GM21390 (cell line): ENCODE results near the gene FSTL4.
"Not testable (repeated sequence)": the region's sequence is repeated elsewhere in the genome, so short reads cannot be mapped to it uniquely, and the experiment has no call there.

Experiments
- ATAC-seq: cut with Tn5 transposase; IDR thresholded peaks from one replicate; pipeline ENCODE4 v1.9.1; 2021; ENCODE audit not compliant: unreplicated experiment

FSTL4 gene

DNA sequence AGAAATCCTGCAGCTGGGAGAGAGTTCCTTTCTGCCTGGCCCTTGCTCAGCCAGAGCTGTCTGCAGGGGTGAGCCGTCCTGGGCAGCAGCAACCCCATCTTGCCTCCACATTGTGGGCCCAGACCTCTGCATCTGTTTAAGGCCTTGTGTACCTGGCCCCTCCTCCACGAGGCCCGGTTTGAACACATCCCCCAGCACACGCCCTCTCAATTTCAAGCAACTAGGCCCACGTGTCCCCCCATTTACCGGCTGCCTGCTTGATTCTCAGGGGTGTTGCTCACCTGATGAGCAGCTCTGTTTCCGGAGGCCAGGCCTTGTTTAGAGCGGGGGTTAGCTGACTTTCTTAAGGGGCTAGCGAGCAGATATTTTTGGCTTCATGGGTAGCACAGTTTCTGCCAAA lies 378.7 kb downstream of the FSTL4 start:
- no peak for ATAC-seq

DNA sequence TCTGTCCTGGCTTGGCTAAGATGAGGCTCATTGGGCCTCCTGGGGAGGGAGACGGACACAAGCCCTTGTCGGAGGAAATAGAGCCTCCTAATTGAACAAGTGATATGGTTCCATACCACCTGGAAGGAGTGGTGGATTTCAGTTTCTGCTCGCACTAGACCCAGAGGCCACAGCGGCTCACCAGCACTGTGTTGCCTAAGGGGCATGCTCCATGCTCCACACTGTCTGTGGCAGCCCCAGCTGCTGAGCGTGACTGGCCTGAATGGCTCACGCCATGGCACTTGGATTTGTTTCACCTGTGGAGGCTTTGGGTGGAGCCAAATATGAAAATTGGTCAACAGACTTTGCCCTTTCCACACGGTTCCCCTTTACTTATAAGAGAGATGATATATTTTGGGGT lies 379.4 kb downstream of the FSTL4 start:
- no peak for ATAC-seq

GRCh38 chr5:133232435-133232834 lies 379.9 kb downstream of the FSTL4 start:
- no peak for ATAC-seq

GRCh38 chr5:133232011-133232410 lies 380.3 kb downstream of the FSTL4 start:
- no peak for ATAC-seq

DNA sequence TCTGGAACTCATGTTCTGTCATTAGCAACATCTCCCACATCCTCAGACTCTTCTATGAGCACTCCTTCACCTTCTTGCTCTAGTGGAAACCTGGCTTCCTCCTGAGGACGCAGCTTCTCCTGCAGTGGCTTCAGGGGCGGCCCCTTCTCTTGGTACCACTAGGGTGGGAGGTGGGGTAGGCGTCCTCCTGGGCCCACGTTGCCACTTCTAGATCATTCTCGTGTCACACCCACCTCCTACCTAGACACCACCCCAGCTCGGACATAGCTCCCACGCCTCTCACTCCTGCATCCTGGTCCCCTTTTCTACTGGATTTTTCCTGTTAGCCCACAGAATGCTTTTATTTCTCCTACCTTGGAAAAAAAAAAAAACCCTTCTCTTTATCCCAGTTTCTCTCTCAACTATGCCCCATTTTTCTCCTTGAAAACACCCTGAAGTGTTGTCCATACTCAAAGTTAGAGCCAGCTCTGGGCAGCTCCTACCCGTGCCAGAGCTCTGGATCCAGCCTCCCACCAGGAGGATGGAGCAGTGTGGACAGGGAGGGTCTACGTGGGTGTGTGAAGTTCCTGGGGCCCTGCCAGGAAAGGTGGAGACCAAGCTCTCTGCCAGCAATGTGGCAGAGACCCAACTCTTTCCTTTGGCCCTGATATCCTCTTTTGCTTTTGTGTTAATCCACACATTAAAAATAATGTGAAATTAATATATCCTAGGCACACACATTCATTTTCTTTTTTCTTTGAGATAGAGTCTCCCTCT lies 381.3 kb downstream of the FSTL4 start:
- ATAC-seq: no peak

- no peak for ATAC-seq
These were observed 382.2 kb downstream of the FSTL4 start for GRCh38 chr5:133229931-133230664.

- no peak for ATAC-seq
These were observed 384.0 kb downstream of the FSTL4 start for GRCh38 chr5:133228316-133228715.

DNA sequence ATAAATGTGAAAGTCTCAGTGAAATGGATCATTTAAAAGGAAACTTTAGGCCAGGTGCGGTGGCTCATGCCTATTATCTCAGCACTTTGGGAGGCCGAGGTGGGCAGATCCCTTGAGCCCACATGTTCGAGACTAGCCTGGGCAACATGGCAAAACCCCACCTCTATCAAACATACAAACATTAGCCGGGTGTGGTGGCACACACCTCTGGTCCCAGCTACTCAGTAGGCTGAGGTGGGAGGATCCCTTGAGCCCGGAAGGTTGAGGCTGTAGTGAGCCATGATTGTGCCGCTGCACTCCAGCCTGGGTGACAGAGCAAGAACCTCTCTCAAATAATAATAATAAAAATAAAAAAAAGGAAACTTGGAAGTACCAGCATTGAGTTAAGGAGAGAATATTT lies 384.4 kb downstream of the FSTL4 start:
- ATAC-seq: no peak

DNA sequence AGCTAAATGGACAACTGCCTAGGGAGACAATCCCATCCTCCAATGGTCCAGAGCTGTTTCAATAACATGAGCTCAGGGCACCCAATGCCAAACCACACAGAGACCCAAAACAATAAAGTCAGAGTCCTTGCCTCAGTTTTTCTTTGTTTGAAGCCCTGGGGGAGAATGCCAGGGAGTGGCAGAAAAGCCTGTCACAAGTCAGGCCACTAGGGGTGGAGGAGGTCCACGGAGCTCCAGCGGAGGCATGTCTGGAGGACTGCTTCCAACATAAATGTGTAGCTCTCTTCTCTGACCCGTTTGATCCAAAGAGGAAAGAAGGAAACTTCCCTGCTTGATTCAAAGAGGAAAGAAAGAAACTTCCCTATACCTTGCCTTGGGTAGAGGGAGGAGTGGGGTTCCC lies 385.3 kb downstream of the FSTL4 start:
- no peak for ATAC-seq

- no peak for ATAC-seq
These were observed 386.2 kb downstream of the FSTL4 start for GRCh38 chr5:133226186-133226585.

GRCh38 chr5:133225671-133226152 lies 386.6 kb downstream of the FSTL4 start:
- ATAC-seq: no peak

- ATAC-seq: no peak
These were observed 389.4 kb downstream of the FSTL4 start for GRCh38 chr5:133222979-133223378.

- ATAC-seq: no peak
These were observed 389.8 kb downstream of the FSTL4 start for GRCh38 chr5:133222521-133222920.

- ATAC-seq: no peak
These were observed 390.3 kb downstream of the FSTL4 start for GRCh38 chr5:133222040-133222439.

DNA sequence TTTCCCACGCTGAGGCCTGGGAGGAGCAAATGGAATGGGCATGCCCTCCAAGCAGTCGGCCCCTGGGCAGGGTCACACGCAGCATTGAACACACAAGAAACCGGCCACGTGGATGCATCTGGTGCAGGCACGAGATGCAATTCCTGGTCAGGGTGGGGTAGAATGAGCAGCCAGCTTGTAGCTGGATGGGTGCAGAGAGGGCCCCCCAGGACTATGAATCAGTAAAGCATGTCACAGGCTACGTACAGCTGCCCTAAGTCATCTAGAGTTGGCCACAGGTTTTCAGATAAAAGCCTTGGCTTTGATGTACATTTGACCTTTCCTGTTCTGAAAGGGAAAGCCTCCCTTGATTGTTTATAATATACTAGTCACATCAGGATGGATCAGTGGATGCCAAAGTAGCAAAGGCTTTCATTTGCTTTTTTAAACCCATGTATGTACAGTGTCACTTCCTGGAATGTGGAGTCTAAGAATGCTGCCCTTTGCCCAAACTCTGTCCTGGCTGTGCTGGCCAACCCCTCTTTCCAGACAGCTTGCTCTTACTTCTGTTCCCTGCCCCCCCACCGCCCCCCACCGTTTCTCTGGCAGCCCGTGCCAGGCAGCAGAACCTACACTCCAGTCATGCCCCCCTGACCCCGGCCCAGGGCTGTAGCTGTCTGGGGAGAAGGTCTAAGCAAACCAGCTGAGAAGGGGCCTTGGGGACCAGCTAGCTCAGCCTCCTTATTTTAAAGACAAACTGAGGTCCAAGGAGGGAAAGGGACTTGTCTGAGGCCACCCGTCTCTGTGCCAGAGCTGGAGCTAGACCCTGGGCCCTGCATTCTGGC lies 391.3 kb downstream of the FSTL4 start:
- no peak for ATAC-seq

- no peak for ATAC-seq
These were observed 393.0 kb downstream of the FSTL4 start for GRCh38 chr5:133219296-133219695.

- not testable (repeated sequence) for ATAC-seq
These were observed 396.2 kb downstream of the FSTL4 start for GRCh38 chr5:133216138-133216537.

DNA sequence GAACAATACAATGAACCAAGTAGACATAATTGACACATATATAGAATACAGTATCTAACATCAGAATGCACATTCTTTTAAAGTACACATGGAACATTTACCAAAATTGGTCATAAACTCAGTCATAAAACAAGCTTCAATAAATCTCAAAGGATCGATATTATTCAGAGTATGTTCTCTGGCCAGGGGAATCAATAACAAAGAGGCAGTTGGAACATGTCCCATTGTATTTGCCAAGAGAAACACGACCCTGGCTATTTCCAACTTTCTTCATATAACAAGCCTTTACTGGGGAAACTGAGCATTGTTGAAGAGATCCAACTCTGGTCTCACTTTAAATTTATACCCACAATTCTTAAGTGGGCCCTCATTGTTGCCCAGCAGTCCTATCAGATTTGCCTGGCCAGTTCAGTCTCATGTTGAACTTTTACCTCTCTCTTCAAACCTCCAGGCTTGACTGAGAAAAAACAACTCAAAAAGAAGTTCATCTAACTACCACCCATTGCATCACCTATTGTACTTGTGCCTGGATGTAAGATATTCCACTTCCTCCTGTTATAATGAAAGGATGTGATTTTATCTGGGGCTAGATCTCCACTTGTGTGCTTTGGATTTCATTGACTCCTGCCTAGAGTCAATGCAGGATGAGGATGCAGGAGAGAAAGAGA lies 398.1 kb downstream of the FSTL4 start:
- ATAC-seq: no peak

DNA sequence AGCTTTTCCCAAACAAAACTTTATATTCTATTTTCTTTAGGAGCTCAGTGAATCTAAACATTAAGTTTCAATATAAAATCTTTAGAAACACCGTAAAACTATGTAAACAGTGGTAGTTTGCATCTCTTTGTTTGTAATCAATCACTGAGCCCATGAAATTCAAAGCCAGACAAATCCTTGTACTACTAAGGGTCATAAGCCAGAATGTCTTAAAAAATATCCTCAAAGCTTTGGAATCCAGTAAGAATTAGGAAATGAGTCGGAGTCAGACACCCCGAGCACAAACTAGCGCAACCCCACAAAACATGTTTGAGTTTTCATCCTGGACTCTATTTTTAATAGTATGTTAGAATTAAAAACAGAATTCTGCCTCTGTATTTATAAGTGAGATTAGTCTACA lies 406.7 kb downstream of the FSTL4 start:
- no peak for ATAC-seq

- no peak for ATAC-seq
These were observed 407.1 kb downstream of the FSTL4 start for GRCh38 chr5:133205204-133205603.
